Trophoblast cell (in vitro differentiated cells and primary cell): ENCODE measurements around the gene FRRS1L.

Experiments used
- DNase-seq, 2 donors: peaks; one replicate each; pipeline ENCODE4 v3.0.0-alpha.2; 2016
- H2AFZ ChIP-seq: 2 replicates; pipeline ENCODE4 v1.6.1; 2013; ENCODE audit warnings: low read length, moderate library complexity, mild to moderate bottlenecking; ENCODE audit not compliant: insufficient read depth, poor library complexity
- H2AK5ac ChIP-seq: 2 replicates; pipeline ENCODE4 v1.6.1; 2013; ENCODE audit warnings: mild to moderate bottlenecking, low read length
- H2BK120ac ChIP-seq: 2 replicates; pipeline ENCODE4 v1.6.1; 2013; ENCODE audit warnings: low read length, mild to moderate bottlenecking, moderate library complexity; ENCODE audit not compliant: insufficient read depth, poor library complexity
- H2BK12ac ChIP-seq: 2 replicates; pipeline ENCODE4 v1.6.1; 2013; ENCODE audit warnings: mild to moderate bottlenecking, low read length, moderate library complexity
- H2BK5ac ChIP-seq: 2 replicates; pipeline ENCODE4 v1.6.1; 2013; ENCODE audit warnings: low read length, low read depth, moderate library complexity, mild to moderate bottlenecking; ENCODE audit not compliant: poor library complexity
- H3K14ac ChIP-seq: 2 replicates; pipeline ENCODE4 v1.6.1; 2013; ENCODE audit warnings: mild to moderate bottlenecking, low read length
- H3K18ac ChIP-seq: 2 replicates; pipeline ENCODE4 v1.6.1; 2013; ENCODE audit warnings: mild to moderate bottlenecking, low read length
- H3K23ac ChIP-seq: 2 replicates; pipeline ENCODE4 v1.6.1; 2013; ENCODE audit warnings: low read length
- H3K27ac ChIP-seq: 2 replicates; pipeline ENCODE4 v1.5.1; 2013; ENCODE audit warnings: low read depth, mild to moderate bottlenecking, inconsistent platforms, low read length, moderate library complexity
- H3K27me3 ChIP-seq: 2 replicates; pipeline ENCODE4 v1.6.1; 2013; ENCODE audit warnings: inconsistent platforms, mild to moderate bottlenecking, low read length, moderate library complexity; ENCODE audit not compliant: insufficient read depth
- H3K36me3 ChIP-seq, 2 experiments: 1 replicate in 1 of 2; 2 replicates in 1 of 2; pipeline ENCODE4 v1.6.1; 2013; ENCODE audit warnings: low read length in 2 of 2, mild to moderate bottlenecking in 2 of 2, moderate library complexity in 1 of 2; ENCODE audit not compliant: insufficient read depth in 2 of 2, control insufficient read depth in 1 of 2
- H3K4ac ChIP-seq: 2 replicates; pipeline ENCODE4 v1.6.1; 2013; ENCODE audit warnings: low read depth, mild to moderate bottlenecking, low read length, moderate library complexity
- H3K4me1 ChIP-seq, 2 experiments: 1 replicate in 1 of 2; 2 replicates in 1 of 2; pipeline ENCODE4 v1.6.1; 2013; ENCODE audit warnings: low read length in 2 of 2, mild to moderate bottlenecking in 2 of 2, moderate library complexity in 1 of 2; ENCODE audit not compliant: insufficient read depth in 2 of 2, control insufficient read depth in 1 of 2
- H3K4me2 ChIP-seq: 2 replicates; pipeline ENCODE4 v1.6.1; 2013; ENCODE audit warnings: inconsistent platforms, mild to moderate bottlenecking, low read length, moderate library complexity
- H3K4me3 ChIP-seq: 2 replicates; pipeline ENCODE4 v1.5.1; 2013; ENCODE audit warnings: mild to moderate bottlenecking, low read depth, low read length, inconsistent platforms
- H3K79me1 ChIP-seq: one replicate; pipeline ENCODE4 v1.6.1; 2013; ENCODE audit warnings: low read length
- H3K79me2 ChIP-seq: 2 replicates; pipeline ENCODE4 v1.6.1; 2013; ENCODE audit warnings: low read length, mild to moderate bottlenecking; ENCODE audit not compliant: control insufficient read depth, insufficient read depth, poor library complexity
- H3K9ac ChIP-seq: 2 replicates; pipeline ENCODE4 v1.6.1; 2013; ENCODE audit warnings: mild to moderate bottlenecking, low read length
- H3K9me3 ChIP-seq: 2 replicates; pipeline ENCODE4 v1.6.1; 2013; ENCODE audit warnings: low read depth, mild to moderate bottlenecking, control low read depth, inconsistent platforms, low read length; ENCODE audit not compliant: insufficient read depth
- H4K12ac ChIP-seq: 2 replicates; pipeline ENCODE4 v1.6.1; 2013; ENCODE audit warnings: low read depth, mild to moderate bottlenecking, low read length, moderate library complexity
- H4K8ac ChIP-seq: 2 replicates; pipeline ENCODE4 v1.6.1; 2013; ENCODE audit warnings: low read depth, mild to moderate bottlenecking, low read length, moderate library complexity
- H4K91ac ChIP-seq: one replicate; pipeline ENCODE4 v1.6.1; 2013; ENCODE audit warnings: low read depth, mild to moderate bottlenecking, low read length, moderate library complexity
- WGBS: extraction: QIAGEN DNeasy Blood & Tissue Kit; methylation state at CpG from one replicate; pipeline ENCODE4 v1.1.7; 2013; ENCODE audit warnings: missing lambda C conversion rate; ENCODE audit not compliant: insufficient read length, insufficient coverage; ENCODE audit errors: extremely low coverage; 5-methylcytosine and 5-hydroxymethylcytosine counted together

FRRS1L gene

GRCh38 chr9:109181284-109181683, 14.2 kb upstream of the FRRS1L start:
- no peak overlapping the region for H2AK5ac ChIP-seq
- no peak overlapping the region for H3K27ac ChIP-seq
- no peaks in the 10 kb centered on the region for H3K79me1 ChIP-seq
- DNase-seq = no peak
- H3K36me3 ChIP-seq = no peaks in the 10 kb centered on the region
- H3K14ac ChIP-seq = no peak overlapping the region
- no peak overlapping the region for H3K4me3 ChIP-seq
- H4K91ac ChIP-seq = no peak overlapping the region
- no peak overlapping the region for H3K23ac ChIP-seq
- no peak overlapping the region for H3K9ac ChIP-seq
- no peak overlapping the region for H2BK120ac ChIP-seq
- H4K12ac ChIP-seq = no peak overlapping the region
- no peak overlapping the region for H3K18ac ChIP-seq
- H2BK12ac ChIP-seq = no peak overlapping the region
- no peak overlapping the region for H3K4me2 ChIP-seq
- H3K9me3 ChIP-seq = peaks cover 2% of the 10 kb centered on the region
- no peaks in the 10 kb centered on the region for H3K79me2 ChIP-seq
- no peak overlapping the region for H2BK5ac ChIP-seq
- H2AFZ ChIP-seq = no peak overlapping the region
- no peak overlapping the region for H3K4ac ChIP-seq
- no peaks in the 10 kb centered on the region for H3K4me1 ChIP-seq
- no peak overlapping the region for H4K8ac ChIP-seq
- H3K27me3 ChIP-seq = no peaks in the 10 kb centered on the region
- no CpG with 5 or more reads among the region's 1 CpG for WGBS

GRCh38 chr9:109179801-109180523, 12.9 kb upstream of the FRRS1L start:
- no peak overlapping the region for H4K8ac ChIP-seq
- H3K4ac ChIP-seq = no peak overlapping the region
- no peak overlapping the region for H3K23ac ChIP-seq

GRCh38 chr9:109176963-109177362, 9.9 kb upstream of the FRRS1L start:
- H2BK12ac ChIP-seq = no peak overlapping the region
- WGBS = no CpG with 5 or more reads among the region's 2 CpGs

More at GRCh38 chr9:109179801-109180523, 12.9 kb upstream of the FRRS1L start:
- Histone ChIP-seq H3K14ac (no peak overlapping the region), H3K36me3 (no peaks in the 10 kb centered on the region), H3K79me2 (no peaks in the 10 kb centered on the region), H3K79me1 (no peaks in the 10 kb centered on the region), H3K9me3 (peaks cover 2% of the 10 kb centered on the region), H3K18ac (no peak overlapping the region), H4K91ac (no peak overlapping the region), H3K4me3 (no peak overlapping the region), H3K4me2 (no peak overlapping the region), H2BK12ac (no peak overlapping the region), H2BK5ac (no peak overlapping the region), H3K27me3 (no peaks in the 10 kb centered on the region), H3K4me1 (no peaks in the 10 kb centered on the region), H2AK5ac (no peak overlapping the region), H3K27ac (no peak overlapping the region), H2AFZ (no peak overlapping the region), H2BK120ac (no peak overlapping the region), H3K9ac (no peak overlapping the region), H4K12ac (no peak overlapping the region)
- WGBS = no CpG with 5 or more reads among the region's 9 CpGs
- no peak for DNase-seq

GRCh38 chr9:109176386-109176785, 9.3 kb upstream of the FRRS1L start:
- Histone ChIP-seq H4K8ac (no peak overlapping the region), H3K18ac (no peak overlapping the region), H3K36me3 (no peaks in the 10 kb centered on the region), H2BK12ac (no peak overlapping the region), H3K79me1 (no peaks in the 10 kb centered on the region), H3K9ac (no peak overlapping the region), H2AK5ac (no peak overlapping the region), H2BK120ac (no peak overlapping the region), H2BK5ac (no peak overlapping the region), H3K23ac (no peak overlapping the region), H3K27ac (no peak overlapping the region), H3K4me1 (no peaks in the 10 kb centered on the region), H3K9me3 (peaks cover 2% of the 10 kb centered on the region), H3K4ac (no peak overlapping the region), H3K14ac (no peak overlapping the region), H2AFZ (no peak overlapping the region), H3K4me3 (no peak overlapping the region), H3K4me2 (no peak overlapping the region), H4K12ac (no peak overlapping the region), H3K79me2 (no peaks in the 10 kb centered on the region), H4K91ac (no peak overlapping the region), H3K27me3 (no peaks in the 10 kb centered on the region)
- no peak for DNase-seq
- no CpG with 5 or more reads among the region's 8 CpGs for WGBS

More at GRCh38 chr9:109176963-109177362, 9.9 kb upstream of the FRRS1L start:
- H3K4me2 ChIP-seq = no peak overlapping the region
- no peak overlapping the region for H3K4me3 ChIP-seq
- no peak overlapping the region for H3K9ac ChIP-seq
- H3K36me3 ChIP-seq = no peaks in the 10 kb centered on the region
- H2BK5ac ChIP-seq = no peak overlapping the region
- H3K9me3 ChIP-seq = peaks cover 2% of the 10 kb centered on the region
- no peak overlapping the region for H3K27ac ChIP-seq
- H2AK5ac ChIP-seq = no peak overlapping the region
- no peaks in the 10 kb centered on the region for H3K4me1 ChIP-seq
- no peak overlapping the region for H4K8ac ChIP-seq
- no peaks in the 10 kb centered on the region for H3K79me2 ChIP-seq
- H4K91ac ChIP-seq = no peak overlapping the region
- H4K12ac ChIP-seq = no peak overlapping the region
- no peak overlapping the region for H2AFZ ChIP-seq
- H3K4ac ChIP-seq = no peak overlapping the region
- H3K18ac ChIP-seq = no peak overlapping the region
- no peak for DNase-seq
- H3K79me1 ChIP-seq = no peaks in the 10 kb centered on the region
- H3K14ac ChIP-seq = no peak overlapping the region
- no peak overlapping the region for H3K23ac ChIP-seq
- H3K27me3 ChIP-seq = no peaks in the 10 kb centered on the region
- no peak overlapping the region for H2BK120ac ChIP-seq
